Vagina (tissue), 2 donors: ENCODE results near the gene KLB. TPM values are rescaled to one million over a fixed set of nuclear protein-coding genes. Genes with fewer than 3 reads are reported as not detected.
A peak's percentile ranks its signal among the peaks of the same experiment; 100 is the strongest.

Source experiments
- DNase-seq, 2 donors: peaks; one replicate each; pipeline ENCODE4 v3.0.0-alpha.2; 2017; ENCODE audit errors: extremely low spot score in 2 of 2
- H3K27ac ChIP-seq: fragments of 200-600 bp; sonication (generic); one replicate; pipeline ENCODE4 v1.5.1; 2019
- H3K27me3 ChIP-seq: fragments of 200-600 bp; sonication (generic); one replicate; pipeline ENCODE4 v1.5.1; 2019
- H3K36me3 ChIP-seq, 2 donors: fragments of 200-600 bp; sonication (generic); one replicate each; pipeline ENCODE4 v1.5.1; 2017 to 2019
- H3K4me1 ChIP-seq: fragments of 200-600 bp; sonication (generic); one replicate; pipeline ENCODE4 v1.5.1; 2019
- H3K4me3 ChIP-seq, 2 donors: fragments of 200-600 bp; sonication (generic); 1 replicate in 1 of 2; 2 replicates in 1 of 2; pipeline ENCODE4 v1.5.1; 2016 to 2019
- H3K9me3 ChIP-seq: fragments of 200-600 bp; sonication (generic); one replicate; pipeline ENCODE4 v1.5.1; 2019
- POLR2A ChIP-seq, 2 donors: fragments of 450-650 bp; IDR thresholded peaks; one replicate each; pipeline ENCODE4 v1.6.1; 2017; ENCODE audit warnings: antibody characterized with exemption in 2 of 2, mild to moderate bottlenecking in 2 of 2, moderate library complexity in 2 of 2
- POLR2AphosphoS5 ChIP-seq, 2 donors: sonication (generic); formaldehyde crosslinking; IDR thresholded peaks; one replicate each; pipeline ENCODE4 v1.9.0; 2017; ENCODE audit warnings: antibody characterized with exemption in 2 of 2, mild to moderate bottlenecking in 2 of 2, low read depth in 1 of 2; ENCODE audit not compliant: insufficient read depth in 1 of 2
- intact Hi-C: fragments of 100-400 bp; cut with DNase I; formaldehyde crosslinking; loops from one replicate; pipeline ENCODE4 v1.15.1; 2023
- total RNA-seq: library from RNA; depleted of rRNA; stranded (reverse); fragments of >200 nt; gene quantifications from one replicate; pipeline ENCODE4 v1.2.3, GENCODE V29; 2016
- TF ChIP-seq, protein P1 (sequence below), 3 experiments: fragments of 450-650 bp in 2 of 3; fragments of 200-600 bp in 1 of 3; sonication (generic) in 1 of 3; IDR thresholded peaks; one replicate each; pipeline ENCODE4 v1.5.1; 2017 to 2019; ENCODE audit warnings: antibody characterized with exemption in 3 of 3, mild to moderate bottlenecking in 2 of 3, moderate library complexity in 2 of 3

The KLB gene
- total RNA-seq, 1 donor from 2014 or later: 1.2 TPM

DNA sequence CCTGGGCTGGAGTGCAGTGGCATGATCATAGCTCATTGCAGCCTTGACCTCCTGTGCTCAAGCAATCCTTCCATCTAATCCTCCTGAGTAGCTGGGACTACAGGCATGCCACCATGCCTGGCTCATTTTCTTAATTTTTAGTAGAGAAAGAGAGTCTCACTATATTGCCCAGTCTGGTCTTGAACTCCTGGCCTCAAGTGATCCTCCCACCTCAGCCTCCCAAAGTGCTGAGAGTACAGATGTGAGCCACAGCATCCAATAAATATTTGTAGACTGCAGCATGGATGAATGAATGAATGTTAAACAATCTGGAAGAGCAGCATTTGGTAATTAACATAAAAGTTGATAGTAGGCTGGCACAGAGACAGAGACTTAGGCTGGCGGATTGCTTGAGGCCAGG, 20.0 kb downstream of the KLB start:
- H3K9me3 ChIP-seq: no peaks in the 10 kb centered on the region

DNA sequence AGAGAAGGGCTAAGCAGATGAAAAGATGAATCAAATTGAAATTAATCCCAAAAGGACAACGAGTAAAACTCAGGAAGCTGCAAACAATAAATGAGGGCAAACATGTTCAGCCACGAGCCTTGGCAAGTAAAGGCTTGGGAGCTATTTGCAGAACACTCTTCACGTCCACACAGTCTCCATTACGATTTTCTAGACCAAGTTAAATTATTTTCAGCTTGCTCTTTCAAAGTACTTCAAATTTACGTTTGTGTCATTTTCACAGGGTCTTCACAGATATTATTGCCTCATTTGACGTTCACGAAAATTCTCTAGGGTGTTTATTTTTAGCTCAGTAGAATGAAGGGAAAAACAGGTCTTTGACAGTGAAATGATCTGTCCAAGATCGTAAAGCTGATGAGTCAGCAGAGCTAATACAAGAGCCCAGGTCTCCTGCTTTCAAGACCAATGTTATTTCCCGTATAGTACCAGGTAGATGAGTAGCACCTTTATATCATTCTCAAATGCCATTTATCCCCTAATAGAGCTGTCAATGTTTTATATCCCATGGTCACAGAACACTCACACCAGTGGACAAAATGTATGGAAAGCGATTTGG, 20.9 kb downstream of the KLB start:
- Histone ChIP-seq H3K27ac (no peak overlapping the region), H3K4me3 (no peak overlapping the region), H3K4me1 (no peaks in the 10 kb centered on the region), H3K36me3 (no peaks in the 10 kb centered on the region), H3K27me3 (no peaks in the 10 kb centered on the region), H3K9me3 (no peaks in the 10 kb centered on the region)
- no peak for DNase-seq
- TF ChIP-seq POLR2A (IDR thresholded peaks at IDR 0.05) (no peak), POLR2AphosphoS5 (IDR thresholded peaks at IDR 0.05; ENCODE audit: insufficient read depth in 1 of 2, low read depth in 1 of 2) (peak in 1 of 2 donors; percentile 62)
- TF ChIP-seq, protein P1, sequence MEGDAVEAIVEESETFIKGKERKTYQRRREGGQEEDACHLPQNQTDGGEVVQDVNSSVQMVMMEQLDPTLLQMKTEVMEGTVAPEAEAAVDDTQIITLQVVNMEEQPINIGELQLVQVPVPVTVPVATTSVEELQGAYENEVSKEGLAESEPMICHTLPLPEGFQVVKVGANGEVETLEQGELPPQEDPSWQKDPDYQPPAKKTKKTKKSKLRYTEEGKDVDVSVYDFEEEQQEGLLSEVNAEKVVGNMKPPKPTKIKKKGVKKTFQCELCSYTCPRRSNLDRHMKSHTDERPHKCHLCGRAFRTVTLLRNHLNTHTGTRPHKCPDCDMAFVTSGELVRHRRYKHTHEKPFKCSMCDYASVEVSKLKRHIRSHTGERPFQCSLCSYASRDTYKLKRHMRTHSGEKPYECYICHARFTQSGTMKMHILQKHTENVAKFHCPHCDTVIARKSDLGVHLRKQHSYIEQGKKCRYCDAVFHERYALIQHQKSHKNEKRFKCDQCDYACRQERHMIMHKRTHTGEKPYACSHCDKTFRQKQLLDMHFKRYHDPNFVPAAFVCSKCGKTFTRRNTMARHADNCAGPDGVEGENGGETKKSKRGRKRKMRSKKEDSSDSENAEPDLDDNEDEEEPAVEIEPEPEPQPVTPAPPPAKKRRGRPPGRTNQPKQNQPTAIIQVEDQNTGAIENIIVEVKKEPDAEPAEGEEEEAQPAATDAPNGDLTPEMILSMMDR (IDR thresholded peaks at IDR 0.05): no peak
- intact Hi-C loops: no loop called here

More for the DNA sequence above, 20.0 kb downstream of the KLB start:
- Histone ChIP-seq H3K27ac (no peak overlapping the region), H3K27me3 (no peaks in the 10 kb centered on the region), H3K36me3 (no peaks in the 10 kb centered on the region), H3K4me1 (no peaks in the 10 kb centered on the region), H3K4me3 (no peak overlapping the region)
- no peak for DNase-seq
- no peak for TF ChIP-seq POLR2AphosphoS5 (IDR thresholded peaks at IDR 0.05; ENCODE audit: insufficient read depth in 1 of 2, low read depth in 1 of 2)
- TF ChIP-seq POLR2A (IDR thresholded peaks at IDR 0.05): no peak
- TF ChIP-seq, protein P1 (IDR thresholded peaks at IDR 0.05): no peak
- intact Hi-C loops: no loop called here

DNA sequence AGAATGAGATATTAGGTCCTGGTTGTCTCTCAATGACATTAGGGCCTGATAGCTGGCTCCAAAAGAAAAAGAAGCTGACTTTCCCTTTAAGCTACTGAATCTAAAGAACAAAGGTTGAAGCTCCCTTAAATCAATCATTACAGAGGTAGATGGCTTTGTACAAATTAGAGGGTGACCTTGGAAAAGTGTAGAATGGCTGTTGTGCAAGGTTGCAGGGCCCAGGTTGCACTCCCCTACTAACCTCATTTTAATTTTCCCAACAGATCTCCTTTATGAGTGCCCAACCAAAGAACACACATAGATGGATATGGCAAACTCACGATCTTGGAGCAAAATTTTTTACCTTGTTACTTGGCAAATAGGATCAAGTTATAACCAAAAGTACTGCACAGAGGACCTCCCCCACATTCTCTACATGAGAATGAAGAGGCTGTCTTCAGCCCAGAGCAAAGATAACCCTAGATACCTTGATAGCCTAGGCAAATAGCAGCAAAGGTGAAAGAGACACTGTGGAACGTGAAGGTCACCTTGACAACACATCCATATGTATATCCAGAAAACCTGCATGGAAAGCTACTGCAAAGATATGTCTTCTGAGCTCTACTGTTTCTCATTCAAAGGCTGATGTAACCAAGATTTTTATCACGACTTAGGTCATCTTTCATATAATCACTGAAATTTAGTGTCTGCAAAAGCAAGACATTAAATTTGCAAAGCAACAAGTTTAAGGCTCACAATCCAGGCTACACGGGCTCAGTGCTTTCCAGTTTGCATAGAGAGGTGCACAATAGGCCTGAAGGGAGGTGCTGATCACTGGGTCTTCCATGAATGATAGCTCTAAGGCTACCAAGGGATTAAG, 23.0 kb downstream of the KLB start:
- H3K4me1 ChIP-seq: no peaks in the 10 kb centered on the region
- no peak overlapping the region for H3K27ac ChIP-seq
- intact Hi-C loops: no loop called here
- DNase-seq: no peak
- H3K4me3 ChIP-seq: no peak overlapping the region
- no peaks in the 10 kb centered on the region for H3K9me3 ChIP-seq
- TF ChIP-seq POLR2A (IDR thresholded peaks at IDR 0.05): no peak
- no peak for TF ChIP-seq POLR2AphosphoS5 (IDR thresholded peaks at IDR 0.05; ENCODE audit: insufficient read depth in 1 of 2, low read depth in 1 of 2)
- TF ChIP-seq, protein P1 (IDR thresholded peaks at IDR 0.05): no peak
- no peaks in the 10 kb centered on the region for H3K27me3 ChIP-seq
- no peaks in the 10 kb centered on the region for H3K36me3 ChIP-seq

DNA sequence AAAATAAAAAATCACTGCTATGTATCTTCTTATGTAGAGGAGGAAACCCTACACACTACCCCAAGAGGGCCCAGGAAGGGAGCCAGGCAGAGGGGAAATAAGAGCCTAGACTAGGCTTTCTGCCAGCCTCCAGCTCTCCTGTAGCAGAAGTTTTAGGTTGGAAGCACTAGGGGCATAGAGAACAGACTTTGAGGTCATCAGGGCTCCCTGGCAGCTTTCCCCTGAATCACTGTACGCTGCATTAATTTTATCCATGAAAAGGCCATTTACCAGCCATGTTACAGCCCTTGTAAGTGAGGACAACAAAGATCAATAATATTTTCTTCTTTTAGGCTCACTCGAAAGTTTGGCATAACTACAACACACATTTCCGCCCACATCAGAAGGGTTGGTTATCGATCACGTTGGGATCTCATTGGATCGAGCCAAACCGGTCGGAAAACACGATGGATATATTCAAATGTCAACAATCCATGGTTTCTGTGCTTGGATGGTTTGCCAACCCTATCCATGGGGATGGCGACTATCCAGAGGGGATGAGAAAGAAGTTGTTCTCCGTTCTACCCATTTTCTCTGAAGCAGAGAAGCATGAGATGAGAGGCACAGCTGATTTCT, 27.3 kb downstream of the KLB start:
- no peaks in the 10 kb centered on the region for H3K36me3 ChIP-seq
- H3K27ac ChIP-seq: no peak overlapping the region

More for the DNA sequence above, 27.3 kb downstream of the KLB start:
- TF ChIP-seq POLR2A (IDR thresholded peaks at IDR 0.05): no peak
- no peak for TF ChIP-seq POLR2AphosphoS5 (IDR thresholded peaks at IDR 0.05; ENCODE audit: insufficient read depth in 1 of 2, low read depth in 1 of 2)
- TF ChIP-seq, protein P1 (IDR thresholded peaks at IDR 0.05): no peak
- intact Hi-C loops: no loop called here
- no peak for DNase-seq
- Histone ChIP-seq H3K27me3 (no peaks in the 10 kb centered on the region), H3K4me3 (no peak overlapping the region), H3K9me3 (no peaks in the 10 kb centered on the region), H3K4me1 (no peaks in the 10 kb centered on the region)
